SU-DHL-6 (cell line): ENCODE results near the gene DNAJC8.

ENCODE experiments used
- H2AFZ ChIP-seq: fragments of 200-600 bp; sonication (generic); 2 replicates; pipeline ENCODE4 v1.6.1; 2014; ENCODE audit warnings: low read depth, mild to moderate bottlenecking, moderate library complexity, mixed read lengths, antibody characterized with exemption, low read length; ENCODE audit not compliant: severe bottlenecking
- H3F3A ChIP-seq: fragments of 200-600 bp; shearing (Covaris generic); 2 replicates; pipeline ENCODE4 v1.6.0; 2016; ENCODE audit warnings: antibody characterized with exemption, mild to moderate bottlenecking; ENCODE audit not compliant: insufficient read depth
- H3K27ac ChIP-seq: fragments of 200-600 bp; sonication (generic); 2 replicates; pipeline ENCODE4 v1.5.1; 2016; ENCODE audit warnings: low read depth, mild to moderate bottlenecking, low read length, moderate library complexity, mixed read lengths
- H3K27me3 ChIP-seq: fragments of 200-600 bp; sonication (generic), shearing (Covaris generic); 2 replicates; pipeline ENCODE4 v1.6.0; 2014; ENCODE audit warnings: mild to moderate bottlenecking, low read length
- H3K36me3 ChIP-seq: fragments of 200-600 bp; sonication (generic); 2 replicates; pipeline ENCODE4 v1.6.1; 2014; ENCODE audit warnings: mild to moderate bottlenecking, low read length, mixed read lengths
- H3K4me2 ChIP-seq: fragments of 300-600, 200-600 bp; shearing (Covaris generic), sonication (generic); 2 replicates; pipeline ENCODE4 v1.6.0; 2014; ENCODE audit warnings: low read length, low read depth, mild to moderate bottlenecking; ENCODE audit not compliant: poor library complexity, severe bottlenecking
- H3K4me3 ChIP-seq: fragments of 200-600 bp; sonication (generic); 2 replicates; pipeline ENCODE4 v1.5.1; 2014; ENCODE audit warnings: antibody characterized with exemption, low read length, mild to moderate bottlenecking, mixed read lengths; ENCODE audit not compliant: insufficient read depth, poor library complexity, severe bottlenecking
- H3K79me2 ChIP-seq: fragments of 200-600 bp; sonication (generic); 2 replicates; pipeline ENCODE4 v1.6.1; 2014; ENCODE audit warnings: mild to moderate bottlenecking, low read length, moderate library complexity; ENCODE audit not compliant: insufficient read depth
- H3K9ac ChIP-seq: fragments of 200-600 bp; sonication (generic); 2 replicates; pipeline ENCODE4 v1.7.0; 2014; ENCODE audit warnings: mild to moderate bottlenecking, low read length
- H3K9me2 ChIP-seq: fragments of 200-600 bp; sonication (generic); replicated peaks from 2 replicates; pipeline ENCODE4 v1.6.1; 2014; ENCODE audit warnings: low read length; ENCODE audit not compliant: insufficient read depth
- H3K9me3 ChIP-seq: fragments of 200-600 bp; sonication (generic); 2 replicates; pipeline ENCODE4 v1.6.1; 2014; ENCODE audit warnings: low read length, mixed read lengths; ENCODE audit not compliant: insufficient read depth
- H4K20me1 ChIP-seq: fragments of 200-600 bp; sonication (generic); 2 replicates; pipeline ENCODE4 v1.6.1; 2014; ENCODE audit warnings: low read depth, mild to moderate bottlenecking, antibody characterized with exemption, low read length, moderate library complexity, mixed read lengths
- EZH2phosphoT487 ChIP-seq: fragments of 200-600 bp; sonication (generic), shearing (Covaris generic); conservative IDR thresholded peaks from 2 replicates; pipeline ENCODE4 v1.6.1; 2018; ENCODE audit warnings: mild to moderate bottlenecking, antibody characterized with exemption, low read length, moderate library complexity, mixed read lengths
- TF ChIP-seq, protein P1 (sequence below): fragments of 200-600 bp; sonication (generic); IDR thresholded peaks from one replicate; pipeline ENCODE4 v1.5.1; 2017; ENCODE audit warnings: antibody characterized with exemption, mild to moderate bottlenecking, low read length, moderate library complexity; ENCODE audit not compliant: insufficient read depth, poor library complexity, severe bottlenecking

Gene DNAJC8

DNA sequence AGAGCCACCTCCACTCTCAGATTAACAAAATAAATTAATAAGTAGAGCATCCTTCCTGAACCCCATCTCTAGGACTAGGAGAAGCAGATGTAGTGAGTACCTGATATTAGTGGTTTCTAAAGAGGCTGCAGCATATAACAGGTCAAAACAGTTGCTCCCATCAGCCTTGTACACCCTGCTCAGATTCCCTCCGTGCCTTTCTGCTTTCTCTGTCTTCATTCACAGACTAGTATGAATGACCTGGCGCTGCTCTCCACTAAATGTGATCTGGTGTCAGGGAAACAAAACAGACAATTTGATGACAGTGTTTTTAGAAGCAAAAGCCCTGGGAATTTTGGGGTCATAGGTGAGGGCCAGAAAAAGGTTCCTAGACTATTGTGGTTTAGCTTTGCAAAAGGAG lies 34.8 kb upstream of the DNAJC8 start:
- Histone ChIP-seq H2AFZ (no peak overlapping the region), H3K4me2 (no peak overlapping the region), H3K9me2 (no peaks in the 10 kb centered on the region), H3F3A (no peaks in the 10 kb centered on the region), H3K27ac (no peak overlapping the region), H3K36me3 (no peaks in the 10 kb centered on the region), H3K9ac (no peak overlapping the region), H3K9me3 (no peaks in the 10 kb centered on the region), H3K79me2 (peaks cover 53% of the 10 kb centered on the region), H3K27me3 (no peaks in the 10 kb centered on the region), H4K20me1 (no peaks in the 10 kb centered on the region), H3K4me3 (no peak overlapping the region)
- TF ChIP-seq, protein P1, sequence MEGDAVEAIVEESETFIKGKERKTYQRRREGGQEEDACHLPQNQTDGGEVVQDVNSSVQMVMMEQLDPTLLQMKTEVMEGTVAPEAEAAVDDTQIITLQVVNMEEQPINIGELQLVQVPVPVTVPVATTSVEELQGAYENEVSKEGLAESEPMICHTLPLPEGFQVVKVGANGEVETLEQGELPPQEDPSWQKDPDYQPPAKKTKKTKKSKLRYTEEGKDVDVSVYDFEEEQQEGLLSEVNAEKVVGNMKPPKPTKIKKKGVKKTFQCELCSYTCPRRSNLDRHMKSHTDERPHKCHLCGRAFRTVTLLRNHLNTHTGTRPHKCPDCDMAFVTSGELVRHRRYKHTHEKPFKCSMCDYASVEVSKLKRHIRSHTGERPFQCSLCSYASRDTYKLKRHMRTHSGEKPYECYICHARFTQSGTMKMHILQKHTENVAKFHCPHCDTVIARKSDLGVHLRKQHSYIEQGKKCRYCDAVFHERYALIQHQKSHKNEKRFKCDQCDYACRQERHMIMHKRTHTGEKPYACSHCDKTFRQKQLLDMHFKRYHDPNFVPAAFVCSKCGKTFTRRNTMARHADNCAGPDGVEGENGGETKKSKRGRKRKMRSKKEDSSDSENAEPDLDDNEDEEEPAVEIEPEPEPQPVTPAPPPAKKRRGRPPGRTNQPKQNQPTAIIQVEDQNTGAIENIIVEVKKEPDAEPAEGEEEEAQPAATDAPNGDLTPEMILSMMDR: no peak
- TF ChIP-seq EZH2phosphoT487: no peak

DNA sequence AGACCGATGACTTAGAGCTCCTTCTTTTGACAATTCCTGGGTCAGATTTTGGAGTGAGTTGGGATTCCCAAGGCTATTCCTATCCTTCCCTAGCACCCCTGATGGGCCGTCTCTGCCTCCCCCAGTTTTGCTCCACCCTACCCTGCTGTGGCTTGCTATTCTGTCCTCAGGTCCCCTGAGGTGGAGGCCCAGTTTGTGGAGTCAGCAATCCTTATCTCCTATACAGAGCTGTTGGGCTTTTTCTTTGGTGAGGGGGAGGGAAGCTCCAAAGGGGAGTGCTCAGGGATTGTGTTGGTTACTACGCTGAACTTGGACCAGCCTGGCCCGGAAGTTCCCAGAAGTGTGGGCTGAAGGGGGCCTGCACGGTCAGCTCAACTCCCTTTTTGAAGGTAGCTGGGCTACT lies 34.1 kb upstream of the DNAJC8 start:
- Histone ChIP-seq H3K9me2 (no peaks in the 10 kb centered on the region), H3F3A (no peaks in the 10 kb centered on the region), H3K79me2 (peaks cover 57% of the 10 kb centered on the region), H2AFZ (no peak overlapping the region), H3K27me3 (no peaks in the 10 kb centered on the region), H3K9ac (no peak overlapping the region), H3K4me2 (no peak overlapping the region), H3K9me3 (no peaks in the 10 kb centered on the region), H3K36me3 (no peaks in the 10 kb centered on the region), H4K20me1 (no peaks in the 10 kb centered on the region), H3K4me3 (no peak overlapping the region), H3K27ac (no peak overlapping the region)
- no peak for TF ChIP-seq EZH2phosphoT487

- Histone ChIP-seq H3K9me2 (no peaks in the 10 kb centered on the region), H3K36me3 (no peaks in the 10 kb centered on the region), H2AFZ (no peak overlapping the region), H3K79me2 (peaks cover 69% of the 10 kb centered on the region), H3K27ac (no peak overlapping the region), H4K20me1 (no peaks in the 10 kb centered on the region), H3K27me3 (no peaks in the 10 kb centered on the region), H3K9me3 (no peaks in the 10 kb centered on the region), H3K4me2 (no peak overlapping the region), H3F3A (no peaks in the 10 kb centered on the region), H3K9ac (no peak overlapping the region), H3K4me3 (no peak overlapping the region)
- TF ChIP-seq EZH2phosphoT487: no peak
- TF ChIP-seq, protein P1: no peak
Measured at GRCh38 chr1:28265577-28265976, 32.7 kb upstream of the DNAJC8 start.

DNA sequence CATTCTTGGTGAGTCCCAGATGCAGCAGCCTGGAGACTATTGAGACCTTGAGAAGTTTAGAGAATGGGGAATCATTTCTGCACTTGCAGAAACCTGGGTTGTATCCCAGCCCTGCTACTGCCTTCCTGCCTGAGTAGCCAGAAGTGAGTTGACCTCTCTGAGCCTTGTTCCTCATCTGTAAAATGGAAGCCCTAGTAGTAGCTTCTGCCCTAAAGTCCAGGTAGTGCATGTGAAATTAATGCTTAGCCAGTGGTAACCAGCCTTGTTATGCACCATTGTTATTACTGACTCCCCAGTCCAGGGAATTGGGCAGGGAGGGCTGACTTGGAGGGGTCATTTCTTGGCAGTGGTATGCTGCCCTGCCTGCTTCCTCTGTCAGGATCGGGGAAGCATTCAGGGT lies 32.1 kb upstream of the DNAJC8 start:
- no peak overlapping the region for H2AFZ ChIP-seq
- peaks cover 75% of the 10 kb centered on the region for H3K79me2 ChIP-seq
- no peak overlapping the region for H3K9ac ChIP-seq
- no peaks in the 10 kb centered on the region for H3K9me2 ChIP-seq
- no peaks in the 10 kb centered on the region for H4K20me1 ChIP-seq
- no peaks in the 10 kb centered on the region for H3K9me3 ChIP-seq
- no peak for TF ChIP-seq EZH2phosphoT487
- TF ChIP-seq, protein P1: no peak
- no peaks in the 10 kb centered on the region for H3K27me3 ChIP-seq
- no peak overlapping the region for H3K27ac ChIP-seq
- no peak overlapping the region for H3K4me3 ChIP-seq
- no peaks in the 10 kb centered on the region for H3F3A ChIP-seq
- no peak overlapping the region for H3K4me2 ChIP-seq
- H3K36me3 ChIP-seq: no peaks in the 10 kb centered on the region
